ENCODE data around the gene AGBL3. TPM values are rescaled to one million over a fixed set of nuclear protein-coding genes. Genes with fewer than 3 reads are reported as not detected.

Gene AGBL3
- total RNA-seq, 3 donors from 2014 or later (not counting 1 experiment from before 2014, with no cell fraction given) = 0.99 to 2.3 (median 1.4) TPM

GRCh38 chr7:135184254-135184841, 198.0 kb downstream of the AGBL3 start:
- H3K27me3 Mint-ChIP-seq (ENCODE audit: low read depth in 2 of 2) = no peaks in the 10 kb centered on the region
- H3K4me1 Mint-ChIP-seq = no peaks in the 10 kb centered on the region
- peaks cover 38% of the 10 kb centered on the region for H3K36me3 ChIP-seq (ENCODE audit: control insufficient read depth, insufficient read depth, low read length)
- no peak for TF ChIP-seq CTCF (IDR thresholded peaks at IDR 0.05)
- H3K9me3 Mint-ChIP-seq = peaks cover 6 to 15% of the 10 kb centered on the region in 2 donors
- H3K4me1 ChIP-seq (ENCODE audit: control insufficient read depth, insufficient read depth, low read length) = no peaks in the 10 kb centered on the region
- no peak overlapping the region for H3K27ac ChIP-seq (ENCODE audit: low read length)
- DNase-seq = no peak
- ATAC-seq = no peak
- H3K4me3 Mint-ChIP-seq = no peak overlapping the region
- no peak overlapping the region for H3K27ac Mint-ChIP-seq
- H3K27me3 ChIP-seq (ENCODE audit: control insufficient read depth, insufficient read depth, low read length) = no peaks in the 10 kb centered on the region
- H3K4me3 ChIP-seq (ENCODE audit: low read length) = no peak overlapping the region
- intact Hi-C loops (cut with micrococcal nuclease) = no loop called here
- WGBS (ENCODE audit: insufficient coverage) = 94% methylated on average over 5 of the region's 5 CpGs
- peaks cover 24% of the 10 kb centered on the region for H3K9me3 ChIP-seq (ENCODE audit: control insufficient read depth, insufficient read depth, low read length)
- H3K36me3 Mint-ChIP-seq = peaks cover 29% of the 10 kb centered on the region

Other genes with a start within 250 kb of the AGBL3 start
- 1 to 10 TPM in 2 of 3 donors, under 1 TPM in 1; 0.14 to 2.5 (median 1.0) TPM for gene CALD1, start 206.9 kb upstream of the AGBL3 start, total RNA-seq
- gene TMEM140, start 161.6 kb downstream of the AGBL3 start, total RNA-seq = 10 to 100 TPM; 60.0 to 81.7 (median 76.9) TPM
- 10 to 100 TPM; 26.1 to 33.9 (median 33.8) TPM for gene CYREN, start 184.2 kb downstream of the AGBL3 start, total RNA-seq
- gene WDR91, start 225.0 kb downstream of the AGBL3 start, total RNA-seq = 10 to 100 TPM; 28.7 to 42.0 (median 39.2) TPM
- gene STRA8, start 247.3 kb downstream of the AGBL3 start, total RNA-seq = not detected

Measured in natural killer cell (primary cell).